22Rv1 (cell line): ENCODE results near the gene ASMTL.

Experiments
- CTCF ChIP-seq: fragments of 450-650 bp; IDR thresholded peaks from 2 replicates; pipeline ENCODE4 v1.5.1; 2017; ENCODE audit warnings: mild to moderate bottlenecking
- ZFX ChIP-seq: fragments of 450-650 bp; IDR thresholded peaks from 2 replicates; pipeline ENCODE4 v1.6.1; 2017; ENCODE audit warnings: antibody characterized with exemption, borderline replicate concordance

- no peak for TF ChIP-seq CTCF
- no peak for TF ChIP-seq ZFX
Observed at GRCh38 chrX:1422135-1422465, 30.6 kb downstream of the ASMTL start.
